HFFc6 (cell line): Measurements from ENCODE around the gene DISP3. TPM values are rescaled to one million over a fixed set of nuclear protein-coding genes. Genes with fewer than 3 reads are reported as not detected.

Source experiments
- DNase-seq: peaks from one replicate; pipeline ENCODE4 v3.0.0-alpha.2; 2018
- H3K27ac Mint-ChIP-seq: 2 replicates; pipeline ENCODE4 v1.8.0; 2020; ENCODE audit warnings: mild to moderate bottlenecking, mixed read lengths
- H3K27me3 Mint-ChIP-seq: 2 replicates; pipeline ENCODE4 v1.8.0; 2021; ENCODE audit warnings: mild to moderate bottlenecking, moderate library complexity, mixed read lengths; ENCODE audit not compliant: insufficient read depth
- H3K36me3 Mint-ChIP-seq: 2 replicates; pipeline ENCODE4 v1.8.0; 2021; ENCODE audit warnings: low read depth, mixed read lengths
- H3K4me1 Mint-ChIP-seq: 2 replicates; pipeline ENCODE4 v1.8.0; 2020; ENCODE audit warnings: low read depth, mixed read lengths
- H3K4me3 Mint-ChIP-seq: 2 replicates; pipeline ENCODE4 v1.8.0; 2020; ENCODE audit warnings: mild to moderate bottlenecking, moderate library complexity, mixed read lengths
- H3K9me3 Mint-ChIP-seq: 2 replicates; pipeline ENCODE4 v1.8.0; 2020; ENCODE audit warnings: mild to moderate bottlenecking, mixed read lengths
- CTCF ChIP-seq: fragments of 200-600 bp; sonication (generic); IDR thresholded peaks from 2 replicates; pipeline ENCODE4 v1.5.0; 2021; ENCODE audit warnings: antibody characterized with exemption, mild to moderate bottlenecking
- total RNA-seq, 6 experiments: library from RNA; stranded (reverse); fragmentation: NEBNext Ultra II Directional; extraction: Animal tissue kit (Norgen Biotek cat#: 25700); gene quantifications; 2 replicates in 1 of 6; 3 replicates in 5 of 6; pipeline ENCODE4 v1.2.3, GENCODE V29; 2021

Gene DISP3
- total RNA-seq, 6 experiments from 2014 or later = not detected

GRCh38 chr1:11449100-11449403 lies 29.9 kb upstream of the DISP3 start:
- H3K36me3 Mint-ChIP-seq = no peaks in the 10 kb centered on the region
- no peak overlapping the region for H3K4me3 Mint-ChIP-seq
- no peak for DNase-seq
- H3K9me3 Mint-ChIP-seq = no peaks in the 10 kb centered on the region
- peaks cover 55% of the 10 kb centered on the region for H3K27me3 Mint-ChIP-seq
- TF ChIP-seq CTCF = no peak
- no peaks in the 10 kb centered on the region for H3K4me1 Mint-ChIP-seq
- H3K27ac Mint-ChIP-seq = no peak overlapping the region

GRCh38 chr1:11450310-11450709 lies 28.6 kb upstream of the DISP3 start:
- no peak for TF ChIP-seq CTCF
- H3K27ac Mint-ChIP-seq = no peak overlapping the region
- H3K27me3 Mint-ChIP-seq = peaks cover 57% of the 10 kb centered on the region

DNA sequence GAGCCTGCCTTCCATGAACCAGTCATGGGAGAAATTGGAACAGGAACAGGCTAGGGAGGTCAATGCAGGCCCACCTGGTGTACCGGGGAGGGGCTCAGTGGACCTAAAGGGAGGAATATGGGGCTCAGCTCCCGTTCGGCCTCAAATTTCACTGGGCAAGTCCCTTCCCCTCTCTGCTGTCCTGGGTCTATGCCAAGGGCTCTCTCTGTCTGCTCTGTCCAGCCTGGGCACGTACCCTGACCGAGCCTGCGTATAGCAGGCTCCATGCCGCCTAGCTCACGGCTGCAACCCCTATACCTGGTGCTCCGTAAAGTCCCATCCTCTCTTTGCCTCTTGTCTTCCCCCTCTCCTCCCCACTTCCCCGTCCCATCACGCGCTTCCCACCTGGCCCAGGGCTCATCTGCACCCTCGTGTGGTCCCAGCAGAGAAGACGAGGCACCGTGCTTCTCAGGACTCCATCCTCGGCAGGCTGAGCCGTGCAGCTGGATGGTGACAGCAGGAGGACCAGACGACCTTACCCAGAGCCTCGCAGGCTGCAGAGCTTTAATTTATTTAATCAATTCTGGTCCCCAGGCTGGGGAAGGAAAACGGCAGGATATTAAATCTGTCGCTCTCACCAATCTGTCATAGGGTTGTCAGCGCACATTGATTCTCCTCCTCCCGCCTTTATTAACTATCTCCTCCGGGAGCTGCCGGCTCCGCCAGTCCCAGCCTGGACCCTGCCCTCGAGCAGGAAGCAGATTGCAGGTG lies 25.0 kb upstream of the DISP3 start:
- no peaks in the 10 kb centered on the region for H3K4me1 Mint-ChIP-seq
- no peaks in the 10 kb centered on the region for H3K9me3 Mint-ChIP-seq
- H3K4me3 Mint-ChIP-seq = no peak overlapping the region
- no peak for TF ChIP-seq CTCF
- H3K27me3 Mint-ChIP-seq = peaks cover 64% of the 10 kb centered on the region
- H3K27ac Mint-ChIP-seq = no peak overlapping the region
- no peaks in the 10 kb centered on the region for H3K36me3 Mint-ChIP-seq
- DNase-seq = no peak

More at GRCh38 chr1:11450310-11450709, 28.6 kb upstream of the DISP3 start:
- Mint-ChIP-seq H3K4me1 (no peaks in the 10 kb centered on the region), H3K9me3 (no peaks in the 10 kb centered on the region), H3K4me3 (no peak overlapping the region), H3K36me3 (no peaks in the 10 kb centered on the region)
- DNase-seq = no peak

GRCh38 chr1:11455967-11456570 lies 22.9 kb upstream of the DISP3 start:
- Mint-ChIP-seq H3K4me1 (no peaks in the 10 kb centered on the region), H3K27me3 (peaks cover 52% of the 10 kb centered on the region), H3K27ac (no peak overlapping the region), H3K9me3 (no peaks in the 10 kb centered on the region), H3K36me3 (no peaks in the 10 kb centered on the region), H3K4me3 (no peak overlapping the region)
- TF ChIP-seq CTCF = no peak
- DNase-seq = no peak

DNA sequence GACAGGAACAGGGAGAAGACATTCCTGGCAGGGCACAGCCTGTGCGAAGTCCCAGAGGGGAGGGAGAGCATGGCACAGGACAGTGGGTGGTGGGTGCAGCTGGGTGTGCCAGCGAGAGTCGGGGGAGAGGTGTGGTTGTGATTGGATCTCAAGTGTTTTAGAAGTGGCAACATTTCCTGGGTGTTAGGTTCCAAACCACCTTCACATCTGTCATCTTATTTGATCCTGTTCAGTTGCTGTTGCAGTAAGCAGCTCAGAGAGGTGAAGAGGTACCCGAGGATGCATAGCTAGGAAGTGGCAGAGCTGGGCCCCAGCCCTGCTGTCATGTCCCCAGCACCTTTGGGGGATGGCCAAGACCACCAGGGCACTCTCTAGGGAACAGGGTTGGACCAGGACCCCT lies 22.0 kb upstream of the DISP3 start:
- Mint-ChIP-seq H3K36me3 (no peaks in the 10 kb centered on the region), H3K9me3 (no peaks in the 10 kb centered on the region), H3K27ac (no peak overlapping the region), H3K27me3 (peaks cover 55% of the 10 kb centered on the region), H3K4me1 (no peaks in the 10 kb centered on the region), H3K4me3 (no peak overlapping the region)
- DNase-seq = no peak
- no peak for TF ChIP-seq CTCF
